T-helper 2 cell treated with Interferon-gamma antibody and Interleukin-4, amounts not matched to agents 100 ng/mL and 5 ng/mL, for 36 hours (primary cell): Measurements from ENCODE around the gene ADAM22. TPM values are rescaled to one million over a fixed set of nuclear protein-coding genes. Genes with fewer than 3 reads are reported as not detected.
"Not testable (repeated sequence)": the region's sequence is repeated elsewhere in the genome, so short reads cannot be mapped to it uniquely, and the experiment has no call there.

Experiments used
- intact Hi-C: fragments of 100-400 bp; cut with micrococcal nuclease; formaldehyde crosslinking; loops from one replicate; pipeline ENCODE4 v1.15.1; 2023
- total RNA-seq: library from RNA; stranded (reverse); gene quantifications from 2 replicates; pipeline ENCODE4 v1.2.3, GENCODE V29; 2022

Gene ADAM22
- total RNA-seq, 1 donor from 2014 or later = 2.9 TPM

DNA sequence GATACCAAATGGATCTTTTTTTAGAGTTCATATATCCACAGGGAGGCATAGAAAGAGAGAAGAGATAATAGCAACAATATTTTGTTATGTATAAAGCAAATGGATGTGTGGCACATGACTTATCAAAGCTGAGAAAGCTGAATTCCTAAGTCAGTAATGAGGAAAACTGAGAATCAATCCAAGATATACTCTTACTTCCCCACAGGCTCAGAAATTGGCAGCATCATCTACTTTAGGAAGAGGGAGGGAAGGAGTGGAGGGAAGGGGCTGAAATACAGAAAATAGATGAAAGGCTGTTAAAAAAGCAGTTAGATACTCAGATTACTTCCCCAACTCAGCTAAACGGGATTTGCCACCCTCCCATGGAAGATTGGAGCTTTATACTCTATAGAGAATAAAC, 222.3 kb downstream of the ADAM22 start:
- intact Hi-C loops = no loop called here

DNA sequence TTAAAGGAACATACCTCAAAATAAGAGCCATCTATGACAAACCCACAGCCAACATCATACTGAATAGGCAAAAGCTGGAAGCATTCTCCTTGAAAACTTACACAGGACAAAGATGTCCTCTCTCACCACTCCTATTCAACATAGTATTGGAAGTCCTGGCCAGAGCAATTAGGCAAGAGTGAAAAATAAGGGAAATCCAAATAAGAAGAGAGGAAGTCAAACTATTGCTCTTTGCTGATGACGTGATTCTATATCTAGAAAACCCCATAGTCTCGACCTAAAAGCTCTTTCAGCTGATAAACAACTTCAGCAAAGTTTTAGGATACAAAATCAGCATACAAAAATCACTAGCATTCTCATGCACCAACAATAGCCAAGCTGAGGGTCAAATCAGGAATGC, 225.7 kb downstream of the ADAM22 start:
- intact Hi-C loops = not testable (repeated sequence)

DNA sequence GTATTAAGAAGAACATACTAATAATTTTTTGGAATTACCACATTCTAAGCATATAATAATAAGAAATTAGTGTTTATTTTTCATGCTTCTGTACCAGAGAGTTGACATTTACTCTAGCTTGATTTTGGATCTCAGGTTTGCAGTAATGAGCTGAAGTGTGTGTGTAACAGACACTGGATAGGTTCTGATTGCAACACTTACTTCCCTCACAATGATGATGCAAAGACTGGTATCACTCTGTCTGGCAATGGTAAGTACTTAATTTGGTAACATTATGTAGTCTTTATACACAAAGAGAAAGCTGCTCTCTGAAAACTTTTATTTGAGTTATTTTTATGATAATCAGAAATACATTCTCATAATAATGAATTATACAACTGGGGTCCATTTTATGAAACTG, 231.6 kb downstream of the ADAM22 start:
- intact Hi-C loops = loop anchor here (5.0 kb wide), 1 partner anchor 368 kb away; no protein-coding TSS in a partner anchor

DNA sequence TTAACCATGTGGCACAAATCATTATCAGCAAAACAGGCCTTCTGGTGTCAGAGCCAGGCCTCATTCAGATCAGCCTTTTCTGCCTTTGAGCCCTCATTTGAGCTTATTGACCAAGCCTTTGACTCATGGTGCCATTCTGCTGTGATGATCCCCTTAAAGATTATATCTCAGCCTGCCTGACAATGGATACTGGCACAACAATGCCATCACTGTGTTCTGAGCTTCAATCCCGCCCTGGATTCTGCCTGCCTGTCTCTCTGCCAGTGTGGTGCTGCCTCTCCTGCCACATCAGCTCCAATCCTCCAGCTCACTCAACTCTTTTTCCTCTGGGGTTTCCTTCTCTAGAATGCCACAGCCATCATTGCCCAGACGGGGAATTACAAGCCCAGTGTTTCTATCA, 233.2 kb downstream of the ADAM22 start:
- intact Hi-C loops = loop anchor here (5.0 kb wide), 1 partner anchor 370 kb away; no protein-coding TSS in a partner anchor

DNA sequence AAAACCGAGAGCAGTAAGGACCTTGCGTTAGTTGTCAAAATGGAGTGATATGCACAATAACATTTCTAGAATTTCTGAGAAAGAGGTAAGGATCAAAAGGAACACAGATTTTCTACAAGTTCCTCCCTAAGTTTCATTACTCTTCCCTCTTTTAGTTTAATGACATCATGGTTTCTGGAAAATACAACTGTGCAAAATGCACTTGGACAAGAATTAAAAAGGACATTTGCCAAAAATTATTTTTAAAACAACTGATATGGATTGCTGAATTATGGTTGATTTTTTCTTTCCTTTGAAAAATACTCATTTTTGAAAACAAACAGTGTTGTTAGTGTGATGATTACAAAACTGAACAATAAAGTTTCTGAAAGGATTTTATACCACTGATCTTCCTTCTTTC, 233.7 kb downstream of the ADAM22 start:
- intact Hi-C loops = loop anchor here (5.0 kb wide), 1 partner anchor 370 kb away; no protein-coding TSS in a partner anchor

DNA sequence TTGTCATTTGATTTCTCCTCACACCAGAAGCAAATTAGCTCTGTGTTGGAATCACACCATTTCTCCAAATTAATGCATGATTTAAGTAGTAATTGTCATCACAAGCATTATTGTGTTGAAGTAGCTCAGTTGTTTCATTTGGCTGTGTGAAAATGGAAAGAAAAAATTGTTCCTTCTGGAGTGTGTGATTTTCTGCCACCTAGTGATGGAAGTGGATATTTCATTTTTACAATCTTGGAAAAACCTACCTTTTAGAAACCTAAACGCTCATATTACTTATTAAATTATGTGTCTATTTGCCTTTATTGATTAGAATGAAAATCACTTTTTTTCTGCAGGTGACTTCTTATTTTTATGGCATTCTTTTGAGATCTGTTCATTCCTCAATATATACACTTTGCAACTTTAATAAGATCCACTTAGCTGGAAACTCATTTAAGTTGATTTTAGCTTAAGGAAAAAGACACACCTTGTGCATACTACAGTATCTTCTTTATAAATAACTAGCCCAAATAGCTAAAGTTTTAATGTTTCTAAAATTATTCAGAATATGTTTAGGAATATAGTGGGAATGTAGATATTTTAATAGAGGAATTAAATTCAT, 235.8 kb downstream of the ADAM22 start:
- intact Hi-C loops = loop anchor here (5.0 kb wide), 1 partner anchor 373 kb away; no protein-coding TSS in a partner anchor

DNA sequence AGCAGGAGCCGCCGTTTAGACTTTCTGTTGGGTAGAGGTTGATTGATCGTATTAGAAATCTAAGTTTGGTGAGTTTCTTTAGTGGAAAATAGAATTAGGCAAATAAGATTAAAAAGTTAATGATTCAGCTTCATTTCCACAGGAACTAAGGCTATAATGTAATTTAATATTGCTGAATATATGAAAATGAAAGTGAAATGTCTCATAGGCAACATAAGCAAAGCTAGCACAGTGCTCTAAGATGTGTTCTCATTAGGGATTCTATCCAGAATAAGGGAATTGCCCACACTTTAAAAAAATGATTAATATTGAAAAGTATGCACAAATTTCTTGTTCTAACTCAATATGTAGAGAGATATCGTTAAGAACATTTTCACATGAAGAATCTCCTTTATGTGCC, 238.8 kb downstream of the ADAM22 start:
- intact Hi-C loops = no loop called here

DNA sequence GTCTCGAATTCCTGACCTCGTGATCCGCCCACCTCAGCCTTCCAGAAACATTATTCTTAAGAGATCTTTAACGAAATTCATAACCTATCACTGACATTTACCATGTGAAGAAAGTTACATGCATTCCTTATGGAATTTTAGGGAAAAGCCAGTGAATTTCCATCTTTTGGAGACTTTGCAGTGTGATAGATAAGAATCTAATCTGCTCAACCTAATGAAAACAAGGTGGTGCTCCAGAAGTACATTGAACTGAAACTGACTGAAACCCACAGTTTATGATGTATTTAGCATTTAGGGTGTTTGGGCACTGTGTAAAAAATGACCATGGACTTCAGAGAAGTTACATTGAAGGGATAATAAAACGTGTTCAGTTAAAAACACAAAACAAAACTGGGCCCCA, 242.1 kb downstream of the ADAM22 start:
- intact Hi-C loops = no loop called here

DNA sequence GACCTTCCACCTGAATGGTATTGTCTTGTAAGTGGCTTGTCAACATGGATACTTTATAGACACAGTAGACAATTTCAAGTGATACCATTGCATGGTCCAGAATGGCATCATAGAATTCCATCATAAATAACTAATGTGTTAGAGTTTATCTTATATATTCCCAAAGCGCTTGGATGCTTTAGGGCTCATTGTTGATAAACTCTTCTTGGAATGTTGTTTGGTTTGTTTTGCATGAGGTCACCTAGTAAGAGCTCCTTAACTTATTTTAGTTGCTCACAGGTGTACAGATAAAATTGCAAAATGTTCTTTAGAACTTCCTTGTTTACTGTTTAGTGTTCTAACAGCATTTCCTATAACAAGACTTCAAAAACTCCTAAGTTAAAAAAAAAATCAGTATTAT, 249.0 kb downstream of the ADAM22 start:
- intact Hi-C loops = no loop called here

DNA sequence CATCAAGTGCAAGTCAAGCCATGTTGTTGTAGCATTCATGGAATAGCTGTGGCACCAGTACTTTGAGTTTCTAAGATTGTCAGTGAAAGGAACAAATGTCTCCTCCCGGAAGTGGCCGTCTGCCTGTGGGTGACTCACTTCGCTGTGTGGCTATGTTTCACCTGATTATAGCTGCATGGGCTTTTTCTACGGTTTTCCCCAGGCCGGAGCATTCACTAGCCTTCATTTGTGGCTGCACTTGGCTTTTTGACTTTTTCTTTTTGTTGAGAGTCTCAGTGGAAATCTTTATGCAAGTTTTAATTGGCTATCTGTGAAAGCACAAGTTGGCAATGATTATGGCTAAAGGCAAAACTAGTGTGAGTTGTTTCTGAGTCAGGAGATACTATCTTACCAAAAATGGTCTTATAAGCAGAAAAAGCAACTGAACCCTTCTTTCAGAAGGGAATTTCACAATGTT, 250.8 kb downstream of the ADAM22 start:
- intact Hi-C loops = no loop called here

DNA sequence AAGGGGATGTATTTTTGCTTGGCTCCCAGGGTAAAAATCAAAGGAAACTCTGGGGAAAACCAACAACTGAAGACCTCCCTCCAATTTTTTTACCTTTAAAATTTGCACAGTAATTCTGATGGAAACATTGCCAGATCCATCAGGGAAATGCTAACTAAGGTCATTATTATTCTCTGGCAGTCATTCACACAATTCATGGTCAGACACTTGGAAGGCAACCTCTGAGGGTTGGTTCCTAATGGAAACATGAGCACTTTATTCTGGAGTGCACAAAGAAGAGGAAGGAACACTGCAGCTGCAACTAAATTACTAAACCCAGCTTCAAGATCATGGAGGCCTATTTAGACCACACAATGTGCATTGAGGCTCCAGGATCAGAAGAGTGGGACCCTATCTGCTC, 251.6 kb downstream of the ADAM22 start:
- intact Hi-C loops = no loop called here

DNA sequence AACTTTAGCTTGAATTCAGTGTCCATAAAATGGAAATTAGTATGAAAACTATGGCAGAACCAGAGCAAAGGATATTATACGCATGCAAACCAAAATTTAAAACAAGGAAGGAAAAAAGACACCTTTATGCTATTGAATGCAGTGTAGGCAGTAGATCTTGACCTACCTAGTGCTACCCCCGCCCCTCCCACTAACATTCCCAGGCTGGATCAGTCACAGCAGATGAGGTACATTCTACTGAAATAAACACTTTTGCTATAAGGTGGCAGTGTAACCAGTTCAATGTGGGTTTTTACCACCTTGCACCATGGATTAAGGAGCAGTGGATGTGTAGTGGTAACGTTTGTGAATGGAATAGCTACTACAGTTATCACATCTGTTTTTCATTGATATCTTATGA, 257.9 kb downstream of the ADAM22 start:
- intact Hi-C loops = no loop called here

DNA sequence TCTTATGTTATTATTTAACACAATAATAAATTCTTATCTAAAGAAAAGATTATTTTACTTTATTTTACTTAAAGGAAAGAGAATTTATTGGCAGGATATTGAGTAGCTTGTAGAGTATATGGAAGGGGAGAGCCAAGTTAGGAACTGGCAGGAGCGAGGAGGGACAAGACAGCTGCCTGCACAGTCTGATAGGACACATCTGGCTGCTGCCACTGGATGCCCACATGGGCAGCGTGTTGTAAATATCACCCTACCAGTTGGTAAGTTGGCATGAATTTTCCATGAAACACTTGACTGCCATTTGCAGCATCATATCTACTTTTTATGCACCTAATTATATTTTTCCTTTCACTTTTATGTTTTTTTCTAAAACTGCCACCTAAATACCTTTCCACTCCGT, 266.2 kb downstream of the ADAM22 start:
- intact Hi-C loops = no loop called here

DNA sequence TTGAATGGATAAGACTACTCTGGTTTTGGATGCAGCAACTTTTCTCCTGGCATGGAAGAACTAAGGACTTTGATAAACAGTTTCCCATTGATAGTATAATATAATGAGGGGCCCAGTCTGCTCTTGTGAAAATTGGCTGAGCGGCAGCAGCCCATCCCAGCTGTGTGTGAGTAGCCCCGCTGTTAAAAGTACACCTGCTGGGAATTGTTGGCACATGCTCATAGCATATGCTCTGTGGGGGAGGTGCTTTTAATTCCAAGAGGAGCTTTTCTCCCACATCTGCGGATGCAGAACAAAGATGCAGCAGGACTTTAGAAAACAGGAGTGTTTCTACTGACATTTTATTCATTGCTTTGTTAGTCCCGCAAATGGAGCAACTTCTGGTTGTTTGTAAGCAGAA, 266.7 kb downstream of the ADAM22 start:
- intact Hi-C loops = no loop called here

DNA sequence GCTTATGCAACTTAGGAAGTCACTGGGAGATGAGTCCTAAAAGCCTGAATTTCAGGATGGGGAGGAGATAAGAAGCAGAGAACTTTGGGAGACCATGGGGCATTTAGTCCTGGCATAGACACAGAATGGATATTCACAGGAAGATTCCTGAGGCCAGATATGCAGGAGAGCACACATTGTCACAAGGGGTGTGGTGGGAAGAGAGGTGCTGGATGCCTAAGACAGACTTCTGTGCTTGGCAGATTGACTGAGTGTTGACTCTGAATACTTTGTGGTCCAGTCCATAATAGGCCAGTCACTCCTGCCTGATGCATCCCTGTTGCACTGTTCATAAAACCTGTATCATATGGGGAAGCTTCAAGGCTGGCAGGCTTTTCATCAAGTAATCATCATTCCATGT, 267.3 kb downstream of the ADAM22 start:
- intact Hi-C loops = no loop called here

DNA sequence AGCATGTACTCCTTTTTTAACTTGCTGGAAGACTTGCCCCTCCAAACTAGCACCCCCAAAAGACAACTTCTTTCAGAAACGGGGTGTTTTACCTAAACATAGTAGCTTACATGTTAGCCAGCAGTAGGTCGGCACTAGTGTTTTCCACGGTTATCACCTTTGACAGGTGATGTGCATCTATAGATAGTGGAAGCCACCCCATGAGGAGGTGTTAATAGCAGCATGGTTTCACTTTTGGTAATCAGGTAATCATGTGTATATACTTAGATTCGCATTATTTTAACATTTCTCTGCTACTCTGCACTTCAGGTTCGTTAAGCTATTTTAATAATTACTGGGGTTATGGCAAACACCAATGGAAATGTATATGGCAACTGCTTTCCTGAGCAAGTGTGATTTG, 268.2 kb downstream of the ADAM22 start:
- intact Hi-C loops = no loop called here

DNA sequence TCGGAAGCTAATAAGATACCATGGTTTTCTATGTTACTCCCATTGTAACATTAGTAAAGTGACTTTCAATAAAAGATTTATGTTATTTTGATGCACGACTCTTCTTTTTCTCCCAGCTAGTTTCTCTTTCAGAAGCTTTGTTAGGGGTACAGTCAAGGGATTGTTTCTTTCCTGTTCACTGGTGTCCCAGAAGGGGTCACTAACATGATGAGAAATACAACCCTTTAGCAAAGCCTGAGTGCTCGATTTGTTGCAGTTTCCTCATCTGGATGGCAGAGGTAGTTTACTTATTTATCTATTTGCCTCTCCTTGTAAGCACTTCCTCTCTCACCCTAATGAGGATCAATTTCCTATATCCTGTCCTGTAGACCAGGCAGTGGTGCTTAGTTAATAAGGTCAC, 268.7 kb downstream of the ADAM22 start:
- intact Hi-C loops = no loop called here

DNA sequence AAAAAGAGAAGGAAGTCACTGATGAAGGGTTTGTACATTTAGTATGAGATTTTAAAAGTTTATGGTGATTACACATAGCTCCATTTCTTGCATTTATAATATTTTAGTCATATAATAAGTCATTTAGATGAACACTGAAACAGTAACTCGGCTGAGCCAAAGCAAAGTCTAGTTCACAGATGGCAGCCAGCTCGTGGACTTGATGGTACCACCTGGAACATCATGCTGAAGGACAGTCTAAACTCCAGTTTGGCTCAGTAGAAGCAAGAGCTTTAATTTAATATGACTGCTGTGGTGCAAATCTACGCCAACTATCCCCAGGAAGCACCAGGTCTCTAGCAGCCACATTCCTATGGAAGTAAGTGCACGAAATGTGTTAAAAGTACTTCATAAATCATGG, 269.4 kb downstream of the ADAM22 start:
- intact Hi-C loops = no loop called here

DNA sequence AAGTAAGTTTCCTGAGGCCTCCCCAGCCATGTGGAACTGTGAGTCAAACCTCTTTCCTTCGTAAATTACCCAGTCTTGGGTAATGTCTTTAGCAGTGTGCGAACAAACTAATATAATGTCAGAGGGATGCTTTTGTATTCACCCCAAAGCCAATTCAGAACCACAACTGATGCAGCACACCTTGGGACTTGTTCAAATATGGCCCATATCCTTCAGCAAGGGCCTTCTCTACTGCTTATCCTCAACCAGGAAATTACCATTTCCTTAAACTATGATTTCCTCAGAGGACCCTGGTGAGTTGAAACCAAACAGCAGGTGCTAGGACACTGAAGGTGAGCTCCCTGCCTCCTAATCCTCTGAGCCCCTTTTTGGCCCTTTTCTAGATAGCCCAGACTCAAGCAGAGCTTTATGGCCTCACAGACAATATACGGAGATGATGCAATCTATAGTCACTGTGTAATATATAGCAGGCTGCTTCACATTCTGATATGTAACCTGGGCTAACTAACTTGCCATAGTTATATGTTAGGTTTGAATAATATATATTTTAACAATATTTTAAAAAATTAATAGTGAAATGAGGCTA, 270.6 kb downstream of the ADAM22 start:
- intact Hi-C loops = no loop called here

DNA sequence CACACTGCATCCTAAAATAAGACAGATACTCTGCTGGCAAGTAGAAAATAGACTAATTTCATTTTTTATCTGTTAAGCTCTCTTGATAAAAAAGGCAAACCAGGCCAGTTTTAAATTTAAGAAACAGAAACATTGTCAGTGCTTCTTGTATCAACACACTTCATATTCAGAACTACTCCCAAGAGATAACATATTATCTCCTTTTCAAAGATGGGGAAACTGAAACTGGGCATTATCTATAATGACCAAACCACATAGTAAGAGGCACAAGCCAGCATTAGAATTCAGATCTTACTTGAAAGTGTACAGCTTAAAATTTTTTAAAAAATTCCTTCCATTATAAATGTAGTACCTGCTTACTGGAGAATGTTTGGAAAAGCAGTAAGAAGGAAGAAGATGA, 271.1 kb downstream of the ADAM22 start:
- intact Hi-C loops = no loop called here

DNA sequence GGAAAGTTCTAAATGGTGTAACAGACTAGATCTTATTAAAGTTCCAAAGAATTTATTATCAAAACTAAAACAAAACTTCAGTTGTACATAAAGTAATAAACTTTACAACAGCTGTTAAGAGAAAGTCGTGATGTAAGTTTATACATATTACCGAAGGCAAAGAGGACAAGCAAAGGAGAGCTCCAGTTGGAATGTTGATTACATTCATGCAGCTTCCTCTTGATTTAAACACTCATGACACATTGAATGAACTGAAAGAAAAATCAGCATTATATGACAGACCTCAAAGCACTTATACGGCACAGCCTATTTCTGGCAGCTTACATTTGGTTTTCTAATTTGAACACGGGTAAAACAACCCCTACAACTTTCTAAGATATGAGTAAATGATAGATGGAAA, 272.2 kb downstream of the ADAM22 start:
- intact Hi-C loops = no loop called here

DNA sequence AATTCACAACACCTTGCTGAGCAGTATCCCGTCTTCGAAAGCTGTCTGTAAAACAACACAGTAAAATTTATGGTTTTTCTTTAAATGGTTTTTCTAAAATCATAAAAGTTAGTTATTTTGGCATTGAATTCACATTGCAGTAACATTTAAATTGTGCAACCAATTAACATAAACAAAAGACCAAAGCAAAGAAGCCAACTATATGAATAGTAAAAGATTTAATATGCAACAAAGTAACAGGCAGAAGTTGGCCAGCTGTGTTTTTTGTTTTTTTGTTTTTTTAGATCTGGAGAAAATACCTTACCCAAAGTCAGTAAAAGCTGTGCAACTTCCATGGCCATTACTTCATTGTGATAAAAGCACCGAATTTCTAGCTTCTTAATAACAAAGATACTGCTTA, 274.5 kb downstream of the ADAM22 start:
- intact Hi-C loops = no loop called here

DNA sequence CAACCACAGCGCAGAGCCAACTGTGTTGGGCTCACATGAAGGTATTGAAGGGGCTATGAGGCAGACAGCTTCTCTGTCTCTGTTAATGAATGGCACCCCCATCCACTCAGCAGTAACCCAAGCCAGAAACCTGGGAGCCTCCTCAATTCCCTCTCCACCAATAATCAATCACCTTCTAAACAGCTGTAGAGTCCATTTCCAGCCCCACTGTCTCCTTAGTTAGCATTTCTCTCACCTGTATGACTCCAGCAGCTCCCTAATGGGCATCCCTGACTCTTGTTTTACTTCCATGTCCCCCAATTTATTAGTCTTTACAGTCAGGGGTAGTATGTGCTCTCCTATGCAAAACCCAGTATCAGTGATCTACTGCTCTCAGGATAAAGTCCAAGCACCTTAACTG, 278.9 kb downstream of the ADAM22 start:
- intact Hi-C loops = no loop called here
